Heart left ventricle (tissue), 16 donors: ENCODE results near the gene PAK4. TPM values are rescaled to one million over a fixed set of nuclear protein-coding genes. Genes with fewer than 3 reads are reported as not detected.

Experiments
- ATAC-seq, 4 donors: fragments of 200-7000 bp; cut with Tn5 transposase; one replicate each; pipeline ENCODE4 v1.9.1; 2020 to 2022; ENCODE audit warnings: moderate library complexity in 4 of 4, mild to moderate bottlenecking in 3 of 4, moderate number of reproducible peaks in 1 of 4
- DNase-seq, 5 donors: peaks; one replicate each; pipeline ENCODE4 v3.0.0-alpha.2; 2020
- H3K27ac ChIP-seq, 12 donors: fragments of 200-600 bp; sonication (generic) in 4 of 12; one replicate each; pipeline versions ENCODE4 v1.5.0 to v1.8.0; 2016 to 2022; ENCODE audit warnings: mild to moderate bottlenecking in 2 of 12
- H3K27me3 ChIP-seq, 9 donors: fragments of 200-600 bp; sonication (generic) in 2 of 9; one replicate each; pipeline versions ENCODE4 v1.5.1 to v1.8.0; 2016 to 2022; ENCODE audit warnings: mild to moderate bottlenecking in 3 of 9
- H3K36me3 ChIP-seq, 9 donors: fragments of 200-600 bp; sonication (generic) in 2 of 9; one replicate each; pipeline versions ENCODE4 v1.5.0 to v1.8.0; 2018 to 2022; ENCODE audit warnings: mild to moderate bottlenecking in 2 of 9
- H3K4me1 ChIP-seq, 12 donors: fragments of 200-600 bp; sonication (generic) in 4 of 12; one replicate each; pipeline versions ENCODE4 v1.5.0 to v1.8.0; 2016 to 2022; ENCODE audit warnings: mild to moderate bottlenecking in 3 of 12
- H3K4me3 ChIP-seq, 12 donors: fragments of 200-600 bp; sonication (generic) in 4 of 12; one replicate each; pipeline versions ENCODE4 v1.5.0 to v1.8.0; 2017 to 2022; ENCODE audit warnings: mild to moderate bottlenecking in 9 of 12, moderate library complexity in 4 of 12
- H3K9me3 ChIP-seq, 12 donors: fragments of 200-600 bp; sonication (generic) in 4 of 12; one replicate each; pipeline versions ENCODE4 v1.5.0 to v1.8.0; 2016 to 2022; ENCODE audit warnings: mild to moderate bottlenecking in 1 of 12
- POLR2A ChIP-seq, 2 donors: fragments of 450-650 bp; IDR thresholded peaks; one replicate each; pipeline ENCODE4 v1.6.1; 2017; ENCODE audit warnings: antibody characterized with exemption in 2 of 2, mild to moderate bottlenecking in 2 of 2, moderate library complexity in 2 of 2
- WGBS, 4 donors: extraction: QIAGEN DNeasy Blood & Tissue Kit in 2 of 4; methylation state at CpG; one replicate each; pipeline versions ENCODE4 v1.1.5 to v1.1.7; 2013 to 2018; 5-methylcytosine and 5-hydroxymethylcytosine counted together
- intact Hi-C, 10 donors: fragments of 100-400 bp; cut with DNase I; formaldehyde crosslinking; loops; one replicate each; pipeline versions ENCODE4 v1.11.1 to v1.14.2; 2022
- polyA plus RNA-seq, 2 donors: library from polyadenylated mRNA; stranded (reverse); fragments of 200-250 nt; gene quantifications; one replicate each; pipeline ENCODE4 v1.2.3, GENCODE V29; 2013
- total RNA-seq, 9 donors: library from RNA; depleted of rRNA in 2 of 9; stranded (reverse); fragments of >200 nt in 2 of 9; fragmentation: NEBNext Ultra II Directional in 3 of 9; extraction: Animal tissue kit (Norgen Biotek cat#: 25700) in 3 of 9; gene quantifications; one replicate each; pipeline versions ENCODE4 v1.1.0 to v1.2.4, GENCODE V29; 2016 to 2023
- TF ChIP-seq, protein P1 (sequence below), 12 donors: fragments of 200-600 bp; sonication (generic) in 4 of 12; IDR thresholded peaks; one replicate each; pipeline versions ENCODE4 v1.5.0 to v1.8.0; 2018 to 2022; ENCODE audit warnings: antibody characterized with exemption in 12 of 12, mild to moderate bottlenecking in 5 of 12
- donor health status: ischemic (EF 13 %, LVEDD 7.1; RV severe dilation, severe dysfunction).
- donor health status: healthy with polysubstance abuse.
- donor health status: DM: no; HTN: yes; CAD: no.
- donor health status: DM: no; HTN: no; CAD: no.
- donor health status: ischemic (EF 25% LVEDD 6.9; RV normal size, moderate dysfunction).
- donor health status: ischemic (EF 25% LVEDD 5.7; RV mildly dilated, moderate dysfunction).
- donor health status: healthy.
- donor health status: DM: yes; HTN: yes; CAD: no.
- donor health status: ischemic (EF 35%, LVEDD 5.7; RV mildly dilated, moderate dysfunction).
- donor health status: nonischemic (EF 11% LVEDD 7.7; RV severe dilation, severe dysfunction).
- donor health status: DM: yes; HTN: yes; CAD: no.
- donor health status: PGD.
- donor health status: ischemic (EF 29% LVEDD 5.4; RV normal size, mild dysfunction).
- donor health status: nonischemic (EF 23%, LVEDD 6.1; RV moderate dilation, normal function).

Gene PAK4
- total and polyA plus RNA-seq, 11 donors, result 9.5 to 25.8 (median 16.2) TPM

DNA sequence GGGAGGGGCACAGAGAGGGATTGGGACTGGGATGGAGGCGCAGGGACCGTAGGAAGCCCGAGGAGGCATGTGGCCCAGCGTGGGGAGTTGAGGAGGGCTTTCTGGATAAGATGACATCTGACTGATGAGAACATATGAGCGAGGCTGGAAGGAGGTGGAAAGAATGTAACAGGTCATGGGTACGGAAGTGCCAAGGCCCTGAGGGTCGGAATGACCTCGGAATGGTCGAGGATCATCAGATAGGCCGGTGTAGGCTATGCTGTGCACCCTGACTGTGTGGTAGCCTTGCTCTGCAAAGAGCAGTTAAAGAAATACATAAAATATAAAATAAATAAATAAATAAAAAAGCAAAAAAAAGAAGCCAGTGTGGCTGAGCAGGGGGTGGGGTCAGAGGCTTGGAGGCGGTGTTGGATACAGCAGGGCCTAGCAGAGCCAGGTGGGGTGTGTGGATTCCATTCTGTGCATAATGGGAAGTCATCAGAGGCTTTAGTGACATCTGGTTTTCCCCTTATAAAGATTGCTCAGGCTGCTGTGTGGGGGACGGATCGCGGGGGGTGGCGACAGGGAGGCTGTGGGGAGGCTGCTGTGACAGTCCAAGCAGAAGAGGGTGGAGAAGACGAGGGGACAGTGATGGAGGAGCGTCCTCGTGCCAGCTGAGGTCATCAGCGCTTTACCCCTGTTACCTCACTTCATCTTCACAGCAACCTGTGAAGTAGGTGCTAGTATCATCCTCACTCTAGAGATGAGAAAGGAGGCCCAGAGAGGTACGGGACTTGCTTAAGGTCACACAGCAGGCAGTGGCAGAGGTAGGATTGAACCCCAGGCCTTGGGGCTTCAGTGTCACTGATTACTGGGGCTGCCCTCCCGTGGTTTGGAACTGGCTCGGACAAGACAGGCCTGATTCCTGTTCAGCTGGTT lies 5.0 kb downstream of the PAK4 start:
- Histone ChIP-seq H3K36me3 (no peaks in the 10 kb centered on the region), H3K9me3 (no peaks in the 10 kb centered on the region), H3K27me3 (no peaks in the 10 kb centered on the region), H3K27ac (peak overlapping the region in 6 of 12 donors; percentile 28 to 62 (median 42)), H3K4me1 (peaks cover 3 to 76% (median 52%) of the 10 kb centered on the region in 12 donors), H3K4me3 (peak overlapping the region in 1 of 12 donors; percentile 7)
- ATAC-seq (peak in 1 of 4 donors; percentile 62), DNase-seq (peak in 1 of 5 donors; percentile 41)
- TF ChIP-seq POLR2A (IDR thresholded peaks at IDR 0.05), result no peak
- TF ChIP-seq, protein P1, sequence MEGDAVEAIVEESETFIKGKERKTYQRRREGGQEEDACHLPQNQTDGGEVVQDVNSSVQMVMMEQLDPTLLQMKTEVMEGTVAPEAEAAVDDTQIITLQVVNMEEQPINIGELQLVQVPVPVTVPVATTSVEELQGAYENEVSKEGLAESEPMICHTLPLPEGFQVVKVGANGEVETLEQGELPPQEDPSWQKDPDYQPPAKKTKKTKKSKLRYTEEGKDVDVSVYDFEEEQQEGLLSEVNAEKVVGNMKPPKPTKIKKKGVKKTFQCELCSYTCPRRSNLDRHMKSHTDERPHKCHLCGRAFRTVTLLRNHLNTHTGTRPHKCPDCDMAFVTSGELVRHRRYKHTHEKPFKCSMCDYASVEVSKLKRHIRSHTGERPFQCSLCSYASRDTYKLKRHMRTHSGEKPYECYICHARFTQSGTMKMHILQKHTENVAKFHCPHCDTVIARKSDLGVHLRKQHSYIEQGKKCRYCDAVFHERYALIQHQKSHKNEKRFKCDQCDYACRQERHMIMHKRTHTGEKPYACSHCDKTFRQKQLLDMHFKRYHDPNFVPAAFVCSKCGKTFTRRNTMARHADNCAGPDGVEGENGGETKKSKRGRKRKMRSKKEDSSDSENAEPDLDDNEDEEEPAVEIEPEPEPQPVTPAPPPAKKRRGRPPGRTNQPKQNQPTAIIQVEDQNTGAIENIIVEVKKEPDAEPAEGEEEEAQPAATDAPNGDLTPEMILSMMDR (IDR thresholded peaks at IDR 0.05), result no peak
- WGBS, 4 donors, result 62 to 71% (median 68%) methylated on average over 22 of the region's 22 CpGs
- intact Hi-C loops, result no loop called here

DNA sequence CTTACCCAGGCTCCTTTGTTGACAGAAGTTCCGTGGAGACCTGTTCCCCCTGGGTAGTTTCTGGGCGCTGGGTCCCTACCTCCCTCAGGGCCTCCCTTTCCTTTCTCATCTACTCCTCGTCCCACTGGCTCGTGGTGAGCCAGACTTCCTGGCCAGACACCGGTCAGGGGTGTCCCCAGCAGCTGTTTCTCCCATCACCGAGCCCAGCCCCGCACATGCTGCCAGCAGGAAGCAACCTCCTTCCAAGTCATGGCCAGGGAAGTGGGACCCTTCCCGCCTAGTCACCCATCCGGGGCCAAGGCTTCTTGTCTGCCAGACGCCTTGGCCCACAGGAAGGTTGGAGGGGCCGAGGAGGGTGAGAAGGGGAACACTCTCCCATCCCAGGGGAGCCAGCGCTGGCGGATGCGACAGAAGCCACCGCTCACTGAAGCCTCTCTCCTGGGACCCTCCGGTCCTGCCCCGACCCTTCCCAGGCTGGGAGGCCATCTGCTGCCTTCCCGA lies 5.7 kb downstream of the PAK4 start:
- Histone ChIP-seq H3K27me3 (no peaks in the 10 kb centered on the region), H3K36me3 (no peaks in the 10 kb centered on the region), H3K4me1 (peaks cover 3 to 71% (median 51%) of the 10 kb centered on the region in 12 donors), H3K4me3 (peak overlapping the region in 1 of 12 donors; percentile 7), H3K9me3 (no peaks in the 10 kb centered on the region), H3K27ac (peak overlapping the region in 9 of 12 donors; percentile 10 to 62 (median 35))
- DNase-seq (peak; percentile 74 to 85 (median 84)), ATAC-seq (peak; percentile 19 to 83 (median 61))
- TF ChIP-seq, protein P1 (IDR thresholded peaks at IDR 0.05), result no peak
- WGBS, 4 donors, result 33 to 54% (median 49%) methylated on average over 11 to 18 of the region's 18 CpGs
- intact Hi-C loops, result no loop called here

DNA sequence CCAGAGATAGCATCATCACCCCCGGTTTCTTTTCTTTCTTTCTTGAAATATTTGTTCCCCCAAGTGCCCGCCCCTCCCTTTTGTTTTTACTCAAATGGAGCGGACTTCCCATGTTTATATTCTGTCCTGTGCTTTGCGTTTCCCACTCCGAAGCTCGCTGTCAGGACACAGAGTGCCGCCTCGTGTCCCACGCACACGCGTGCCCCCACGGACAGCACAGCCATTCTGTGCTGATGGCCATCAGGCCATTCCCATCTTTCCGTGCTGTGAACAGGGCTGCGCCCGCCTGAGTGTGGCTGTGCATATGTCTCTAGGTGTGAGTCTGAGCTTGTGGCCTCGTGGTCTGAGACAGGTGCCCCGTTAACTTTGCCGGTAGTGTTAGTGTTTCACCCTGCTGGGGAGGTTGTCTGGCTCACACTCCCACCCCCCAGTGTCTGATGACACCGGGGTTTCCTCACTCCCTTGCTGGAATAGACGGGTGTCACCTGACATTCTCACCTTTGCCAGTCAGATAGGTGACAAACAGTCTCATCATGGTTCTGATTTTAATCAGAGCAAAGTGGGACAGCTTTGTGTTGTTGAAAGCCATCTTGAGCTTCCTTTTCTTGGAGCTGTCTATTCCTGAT lies 6.9 kb downstream of the PAK4 start:
- no peaks in the 10 kb centered on the region for H3K27me3 ChIP-seq
- no peak overlapping the region for H3K4me3 ChIP-seq
- TF ChIP-seq POLR2A (IDR thresholded peaks at IDR 0.05), result no peak
- TF ChIP-seq, protein P1 (IDR thresholded peaks at IDR 0.05), result no peak
- ATAC-seq, result no peak
- DNase-seq, result no peak
- peaks cover 3 to 70% (median 47%) of the 10 kb centered on the region in 12 donors for H3K4me1 ChIP-seq
- H3K27ac ChIP-seq, result peak overlapping the region in 1 of 12 donors; percentile 54
- WGBS, 4 donors, result 62 to 74% (median 69%) methylated on average over 20 of the region's 20 CpGs
- no peaks in the 10 kb centered on the region for H3K36me3 ChIP-seq
- intact Hi-C loops, result no loop called here
- no peaks in the 10 kb centered on the region for H3K9me3 ChIP-seq
